Activated T-cell treated with anti-CD3 and anti-CD28 coated beads, Interleukin-2, amount 50 U/mL, for 48 hours (primary cell): Measurements from ENCODE around the gene MCM9.

Source experiments
- DNase-seq, 2 experiments: peaks; one replicate each; pipeline ENCODE4 v3.0.0-alpha.2; 2020

Gene MCM9

GRCh38 chr6:118930680-118931079 lies 4.3 kb downstream of the MCM9 start:
- DNase-seq = no peak

- DNase-seq = no peak
Observed at GRCh38 chr6:118923035-118923434, 11.9 kb downstream of the MCM9 start.

DNA sequence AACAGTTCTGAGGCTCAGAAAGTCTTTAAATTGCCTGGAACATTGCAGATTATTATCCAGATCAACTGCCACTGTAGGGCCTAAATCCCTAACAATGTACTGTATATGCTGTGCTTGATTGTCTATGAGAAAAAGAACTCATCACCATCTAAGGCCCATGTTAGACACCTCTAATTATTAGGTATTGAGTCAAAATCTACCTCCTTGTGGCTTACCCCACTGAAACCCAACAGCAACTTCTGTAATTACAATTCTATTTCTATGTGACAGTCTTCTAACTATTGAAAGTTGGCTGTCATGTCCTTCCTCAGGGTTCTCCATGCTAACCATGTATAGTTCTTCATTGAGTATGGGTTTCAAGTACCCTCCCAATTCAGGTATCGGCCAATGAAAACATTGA lies 13.9 kb downstream of the MCM9 start:
- no peak for DNase-seq

GRCh38 chr6:118918329-118918725 lies 16.6 kb downstream of the MCM9 start:
- no peak for DNase-seq

- no peak for DNase-seq
Observed at GRCh38 chr6:118917546-118918328, 17.2 kb downstream of the MCM9 start.

DNA sequence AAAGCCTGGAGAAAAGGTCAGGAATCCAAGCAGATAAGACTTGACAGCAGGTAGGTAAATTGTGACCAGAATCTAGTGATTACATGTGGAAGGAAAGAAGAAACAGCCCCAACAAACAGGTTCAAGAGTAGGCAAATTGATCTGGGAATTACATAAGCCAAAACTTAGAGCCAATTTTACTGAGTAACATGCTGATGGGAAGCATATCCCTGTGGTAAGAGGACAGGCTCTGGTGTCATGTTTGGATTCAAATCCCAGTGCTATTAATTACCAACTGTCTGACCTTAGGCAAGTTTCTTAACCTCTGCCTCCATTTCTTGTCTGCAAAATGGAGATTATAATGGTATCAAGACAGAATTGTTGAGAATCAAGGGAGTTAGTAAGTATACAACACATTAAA lies 20.4 kb downstream of the MCM9 start:
- DNase-seq = no peak

DNA sequence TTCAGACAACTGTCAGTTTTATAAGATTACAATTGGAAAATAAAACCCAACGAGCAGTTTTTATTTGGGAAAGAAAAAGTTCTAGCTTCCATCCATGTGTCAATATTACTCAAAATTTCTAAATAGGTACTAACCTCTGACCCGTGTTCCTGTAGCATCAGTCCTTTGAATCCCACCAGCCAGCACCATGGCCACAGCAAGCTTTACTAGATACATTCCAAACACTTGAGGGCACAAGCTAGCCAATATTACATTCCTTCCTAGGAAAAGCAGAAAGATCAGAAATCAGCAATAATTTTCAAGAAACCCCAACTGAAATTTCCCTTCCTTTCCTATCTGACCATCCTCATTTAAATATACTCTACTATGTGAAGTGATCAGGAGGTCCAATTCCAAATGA lies 21.8 kb downstream of the MCM9 start:
- no peak for DNase-seq

- no peak for DNase-seq
Observed at GRCh38 chr6:118912646-118913045, 22.3 kb downstream of the MCM9 start.

DNA sequence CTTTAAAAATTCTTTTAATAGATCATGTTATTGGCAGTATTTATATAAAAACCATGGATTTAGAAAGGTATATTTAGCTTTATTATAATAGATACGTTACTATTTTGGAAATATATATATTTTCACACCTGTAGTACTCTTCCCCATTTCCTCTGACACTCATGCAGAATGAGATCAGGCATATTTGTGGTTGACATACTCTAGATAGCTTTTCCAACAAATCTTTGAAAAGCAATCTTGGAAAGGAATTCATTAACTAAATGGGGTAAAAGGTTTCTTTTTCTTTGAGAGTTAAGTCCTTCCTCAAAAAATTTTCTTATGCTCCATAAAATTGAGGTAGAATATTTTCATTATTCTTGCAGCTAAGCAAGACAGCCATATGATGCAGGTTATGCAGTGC lies 26.5 kb downstream of the MCM9 start:
- DNase-seq = no peak

- DNase-seq = no peak
Observed at GRCh38 chr6:118905851-118906250, 29.1 kb downstream of the MCM9 start.

DNA sequence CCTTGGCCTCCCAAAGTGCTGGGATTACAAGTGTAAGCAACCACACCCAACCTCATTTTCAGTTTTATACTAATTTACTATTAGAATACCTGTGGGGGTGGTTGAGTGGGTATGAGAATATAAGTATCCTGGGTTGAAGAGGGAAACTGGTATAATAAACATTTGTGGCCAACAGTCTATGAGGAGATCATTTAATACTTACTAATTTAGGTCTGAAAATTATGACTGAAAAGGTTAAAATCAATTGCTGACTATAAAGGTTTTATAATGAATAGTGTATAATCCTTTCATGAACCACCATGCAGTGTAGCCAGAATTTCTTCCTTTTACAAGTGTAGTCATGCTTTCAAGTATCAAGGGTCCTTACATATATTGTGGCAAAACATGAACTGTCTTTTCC lies 29.9 kb downstream of the MCM9 start:
- DNase-seq = no peak

- no peak for DNase-seq
Observed at GRCh38 chr6:118903691-118904090, 31.3 kb downstream of the MCM9 start.

DNA sequence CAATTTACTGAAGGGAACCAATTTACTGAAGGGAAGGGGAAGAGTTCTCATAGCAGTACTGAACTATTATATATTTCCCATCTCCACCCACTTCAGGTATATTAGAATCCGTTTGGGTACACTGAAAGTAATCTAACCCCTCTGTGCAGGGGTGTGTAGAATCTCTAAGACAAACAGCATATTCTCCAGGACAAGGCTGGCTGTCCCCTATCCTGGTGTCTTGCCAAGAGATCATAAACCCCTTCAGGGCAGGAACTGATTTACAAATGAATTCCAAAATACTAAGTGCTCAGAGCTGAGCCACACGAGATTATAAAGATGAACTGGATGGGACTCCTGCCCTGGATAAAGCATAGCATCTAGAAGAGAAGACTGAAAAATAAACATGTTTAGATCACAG lies 31.8 kb downstream of the MCM9 start:
- DNase-seq = no peak

- DNase-seq = no peak
Observed at GRCh38 chr6:118902726-118903125, 32.2 kb downstream of the MCM9 start.

- no peak for DNase-seq
Observed at GRCh38 chr6:118899948-118900347, 35.0 kb downstream of the MCM9 start.

- no peak for DNase-seq
Observed at GRCh38 chr6:118897386-118897785, 37.6 kb downstream of the MCM9 start.

GRCh38 chr6:118896339-118897136 lies 38.4 kb downstream of the MCM9 start:
- no peak for DNase-seq

GRCh38 chr6:118895859-118896258 lies 39.1 kb downstream of the MCM9 start:
- no peak for DNase-seq

DNA sequence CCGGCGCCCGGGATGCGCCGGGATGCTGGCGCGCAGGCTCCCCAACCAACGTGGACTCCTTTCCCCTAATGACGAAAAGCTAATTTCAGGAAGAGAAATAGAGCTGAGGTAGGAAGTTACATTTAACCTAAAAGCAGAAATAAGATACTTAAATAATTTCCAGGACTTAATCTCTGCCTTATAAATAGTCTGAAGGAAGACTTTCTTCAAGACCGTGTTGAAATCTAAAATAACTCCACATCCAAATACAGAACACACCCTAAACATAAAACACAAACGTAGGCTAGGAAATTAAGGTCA lies 39.7 kb downstream of the MCM9 start:
- no peak for DNase-seq

DNA sequence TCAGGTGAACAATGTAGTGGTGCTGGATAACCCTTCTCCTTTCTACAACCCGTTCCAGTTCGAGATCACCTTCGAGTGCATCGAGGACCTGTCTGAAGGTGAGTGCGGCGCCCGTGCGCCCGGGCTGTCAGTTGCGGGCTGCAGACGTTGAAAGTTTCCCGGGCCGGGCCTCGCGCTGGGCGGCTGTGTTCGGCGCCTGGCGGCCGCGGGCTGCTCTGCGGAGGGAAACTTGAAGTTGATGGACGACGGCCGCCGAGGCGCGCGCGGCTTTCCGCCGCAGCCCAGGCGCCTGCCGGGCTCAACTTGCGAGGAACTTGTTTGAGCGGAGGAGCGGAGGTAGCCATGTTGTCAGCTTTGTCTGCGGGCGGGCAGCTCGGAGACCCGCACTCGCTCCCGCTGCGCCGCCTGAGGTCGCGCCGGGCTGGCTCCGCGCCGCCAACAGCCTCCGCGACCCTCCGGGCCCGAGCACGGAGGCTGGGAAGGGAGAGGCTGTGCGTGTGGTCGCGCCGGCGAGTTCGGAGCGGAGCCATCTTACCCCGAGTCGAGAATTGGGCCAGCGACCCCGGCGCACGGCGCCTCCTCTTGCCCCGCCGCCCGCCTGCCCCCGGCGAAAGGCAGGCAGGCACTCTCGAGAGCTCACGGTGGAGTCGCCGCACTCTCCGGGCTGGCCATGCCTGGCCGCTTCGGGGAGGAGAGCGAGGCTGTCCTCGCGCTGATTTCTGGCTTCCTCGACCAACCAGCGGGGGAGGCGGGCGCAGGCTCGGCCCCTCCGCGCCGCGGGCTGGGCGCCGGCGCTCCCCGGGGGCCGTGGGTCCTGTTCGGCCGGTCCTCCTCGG lies 40.3 kb downstream of the MCM9 start:
- DNase-seq = peak; percentile 73 to 79

GRCh38 chr6:118893807-118894424 lies 41.0 kb downstream of the MCM9 start, which contains the start of gene ASF1A:
ASF1A (plus strand) TSS chr6:118894152; CDS start chr6:118894414, 262 bp downstream.
- DNase-seq = peak; percentile 96

DNA sequence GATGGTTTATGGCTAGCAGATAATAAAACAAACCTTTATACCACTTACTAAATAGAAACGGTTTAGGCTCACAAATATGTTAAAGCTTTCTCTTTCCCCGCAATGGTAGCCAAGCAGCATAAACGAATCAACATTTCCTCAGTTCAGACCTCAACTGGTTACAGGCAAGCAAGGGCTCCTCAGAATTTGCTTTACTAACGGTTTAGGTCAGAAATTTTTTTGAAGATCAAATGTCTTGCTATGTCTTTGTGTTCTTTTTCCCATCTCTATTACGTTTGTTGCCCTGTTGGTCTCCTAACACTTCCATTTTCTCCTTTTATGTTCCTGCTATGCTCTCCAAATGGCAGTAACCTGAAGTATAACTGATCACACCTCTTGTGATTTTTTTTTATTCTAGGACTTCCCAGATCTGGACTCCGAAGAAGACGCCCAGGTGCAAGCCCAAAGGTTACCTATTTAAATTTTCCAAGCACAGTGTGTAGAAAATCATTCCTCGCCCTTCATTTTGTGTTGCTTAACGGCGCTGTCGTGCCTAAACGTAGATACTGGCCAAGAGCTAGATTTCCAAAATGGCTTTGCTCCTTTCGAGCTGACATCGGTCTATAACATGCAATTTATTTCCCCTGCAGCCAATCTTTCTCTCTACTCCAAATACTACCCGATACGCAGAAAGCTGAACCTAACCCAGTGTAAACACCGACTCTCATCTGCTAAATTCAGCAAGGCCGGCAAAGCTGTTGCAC lies 41.7 kb downstream of the MCM9 start:
- no peak for DNase-seq
